Karpas-422 (cell line): ENCODE results near the gene CD82. TPM values are rescaled to one million over a fixed set of nuclear protein-coding genes. Genes with fewer than 3 reads are reported as not detected.

ENCODE experiments used
- DNase-seq: peaks from one replicate; pipeline ENCODE4 v3.0.0-alpha.2; 2015
- H2AFZ ChIP-seq: fragments of 200-600 bp; sonication (generic); 2 replicates; pipeline ENCODE4 v1.6.1; 2014; ENCODE audit warnings: antibody characterized with exemption, low read length, mixed read lengths
- H3K27ac ChIP-seq: fragments of 200-600 bp; sonication (generic); 2 replicates; pipeline ENCODE4 v1.5.1; 2014; ENCODE audit warnings: mild to moderate bottlenecking, low read length, moderate library complexity
- H3K27me3 ChIP-seq: fragments of 200-600 bp; sonication (generic); 2 replicates; pipeline ENCODE4 v1.6.1; 2014; ENCODE audit warnings: low read length, mixed read lengths
- H3K36me3 ChIP-seq: fragments of 200-600 bp; sonication (generic); 2 replicates; pipeline ENCODE4 v1.6.1; 2014; ENCODE audit warnings: low read length, mixed read lengths; ENCODE audit not compliant: insufficient read depth
- H3K4me1 ChIP-seq: fragments of 200-600 bp; sonication (generic); 2 replicates; pipeline ENCODE4 v1.6.1; 2014; ENCODE audit warnings: mild to moderate bottlenecking, low read length, mixed read lengths
- H3K4me2 ChIP-seq: fragments of 200-600 bp; sonication (generic); 2 replicates; pipeline ENCODE4 v1.6.1; 2014; ENCODE audit warnings: low read length, low read depth, mild to moderate bottlenecking; ENCODE audit not compliant: poor library complexity, severe bottlenecking
- H3K4me3 ChIP-seq: fragments of 200-600 bp; sonication (generic); 2 replicates; pipeline ENCODE4 v1.5.1; 2014; ENCODE audit warnings: mild to moderate bottlenecking, antibody characterized with exemption, low read length, mixed read lengths
- H3K79me2 ChIP-seq: fragments of 200-600 bp; sonication (generic); 2 replicates; pipeline ENCODE4 v1.6.1; 2014; ENCODE audit warnings: mild to moderate bottlenecking, low read length, mixed read lengths
- H3K9ac ChIP-seq: fragments of 200-600 bp; sonication (generic); 2 replicates; pipeline ENCODE4 v1.6.0; 2014; ENCODE audit warnings: low read length
- H3K9me2 ChIP-seq: fragments of 200-600 bp; sonication (generic), shearing (Covaris generic); replicated peaks from 2 replicates; pipeline ENCODE4 v1.6.0; 2014; ENCODE audit warnings: mild to moderate bottlenecking, low read length, moderate library complexity; ENCODE audit not compliant: insufficient read depth
- H3K9me3 ChIP-seq: fragments of 300-700, 200-600 bp; sonication (generic); 2 replicates; pipeline ENCODE4 v1.6.1; 2014; ENCODE audit warnings: low read length, mixed read lengths
- H4K20me1 ChIP-seq: fragments of 200-600 bp; sonication (generic); 2 replicates; pipeline ENCODE4 v1.6.1; 2014; ENCODE audit warnings: mild to moderate bottlenecking, antibody characterized with exemption, low read length, low read depth; ENCODE audit not compliant: insufficient read depth
- total RNA-seq: library from RNA; depleted of rRNA; stranded (reverse); fragments of >200 nt; shearing (Covaris generic); gene quantifications from 2 replicates; pipeline ENCODE4 v1.2.3, GENCODE V29; 2014; ENCODE audit warnings: low replicate concordance

Gene CD82
- total RNA-seq, 1 experiment from 2014 or later: 22.2 TPM

DNA sequence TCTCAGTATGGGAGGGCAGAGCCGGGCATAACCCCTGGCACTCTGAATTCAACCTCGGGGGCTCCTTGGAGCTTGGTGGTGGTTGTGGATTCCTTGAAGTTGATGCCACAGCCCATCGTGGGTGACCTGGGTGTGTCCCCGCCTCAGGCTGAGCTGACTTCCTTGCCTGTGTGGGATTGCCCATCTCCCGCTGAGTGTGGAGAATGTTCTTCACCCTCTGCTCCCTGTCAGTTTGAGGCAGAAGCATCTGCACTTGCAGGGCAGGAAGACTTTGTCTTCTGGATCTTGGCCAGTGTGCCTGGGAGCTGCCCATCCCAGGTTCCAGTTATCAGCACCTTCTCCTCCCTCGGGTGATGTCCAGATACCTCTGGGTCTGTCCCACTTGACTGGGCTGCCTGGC, 25.3 kb downstream of the CD82 start:
- H3K27me3 ChIP-seq: no peaks in the 10 kb centered on the region
- no peaks in the 10 kb centered on the region for H4K20me1 ChIP-seq
- no peaks in the 10 kb centered on the region for H3K79me2 ChIP-seq
- H3K9me3 ChIP-seq: no peaks in the 10 kb centered on the region
- H3K4me1 ChIP-seq: peaks cover 21% of the 10 kb centered on the region
- DNase-seq: no peak
- H3K36me3 ChIP-seq: no peaks in the 10 kb centered on the region
- no peak overlapping the region for H3K4me2 ChIP-seq
- H2AFZ ChIP-seq: no peak overlapping the region
- H3K9me2 ChIP-seq: no peaks in the 10 kb centered on the region
- H3K27ac ChIP-seq: 0 out of 2 replicates have a peak overlapping the region, but pooled peaks have one; percentile 8
- H3K9ac ChIP-seq: no peak overlapping the region
- H3K4me3 ChIP-seq: no peak overlapping the region

DNA sequence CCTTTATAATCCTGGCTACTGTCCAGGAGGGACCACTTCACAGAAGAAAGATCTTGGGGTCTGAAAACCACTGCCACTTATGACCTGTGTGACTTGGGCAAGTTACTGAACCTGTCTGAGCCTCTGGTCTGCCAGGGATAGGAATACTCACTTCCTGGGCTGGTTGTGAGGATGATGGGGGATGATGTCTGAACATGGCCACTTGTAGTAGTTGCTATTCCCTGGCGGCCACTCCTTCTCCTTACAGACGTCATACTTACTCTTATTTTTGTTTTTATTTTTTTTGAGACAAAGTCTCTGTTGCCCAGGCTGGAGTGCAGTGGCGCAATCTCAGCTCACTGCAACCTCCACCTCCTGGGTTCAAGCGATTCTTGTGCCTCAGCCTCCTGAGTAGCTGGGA, 26.1 kb downstream of the CD82 start:
- Histone ChIP-seq H3K4me3 (no peak overlapping the region), H4K20me1 (no peaks in the 10 kb centered on the region), H3K9me2 (no peaks in the 10 kb centered on the region), H3K27me3 (no peaks in the 10 kb centered on the region), H3K4me1 (peaks cover 29% of the 10 kb centered on the region), H3K4me2 (no peak overlapping the region), H3K79me2 (no peaks in the 10 kb centered on the region), H3K27ac (no peak overlapping the region), H2AFZ (no peak overlapping the region), H3K9ac (no peak overlapping the region), H3K9me3 (no peaks in the 10 kb centered on the region), H3K36me3 (no peaks in the 10 kb centered on the region)
- no peak for DNase-seq

DNA sequence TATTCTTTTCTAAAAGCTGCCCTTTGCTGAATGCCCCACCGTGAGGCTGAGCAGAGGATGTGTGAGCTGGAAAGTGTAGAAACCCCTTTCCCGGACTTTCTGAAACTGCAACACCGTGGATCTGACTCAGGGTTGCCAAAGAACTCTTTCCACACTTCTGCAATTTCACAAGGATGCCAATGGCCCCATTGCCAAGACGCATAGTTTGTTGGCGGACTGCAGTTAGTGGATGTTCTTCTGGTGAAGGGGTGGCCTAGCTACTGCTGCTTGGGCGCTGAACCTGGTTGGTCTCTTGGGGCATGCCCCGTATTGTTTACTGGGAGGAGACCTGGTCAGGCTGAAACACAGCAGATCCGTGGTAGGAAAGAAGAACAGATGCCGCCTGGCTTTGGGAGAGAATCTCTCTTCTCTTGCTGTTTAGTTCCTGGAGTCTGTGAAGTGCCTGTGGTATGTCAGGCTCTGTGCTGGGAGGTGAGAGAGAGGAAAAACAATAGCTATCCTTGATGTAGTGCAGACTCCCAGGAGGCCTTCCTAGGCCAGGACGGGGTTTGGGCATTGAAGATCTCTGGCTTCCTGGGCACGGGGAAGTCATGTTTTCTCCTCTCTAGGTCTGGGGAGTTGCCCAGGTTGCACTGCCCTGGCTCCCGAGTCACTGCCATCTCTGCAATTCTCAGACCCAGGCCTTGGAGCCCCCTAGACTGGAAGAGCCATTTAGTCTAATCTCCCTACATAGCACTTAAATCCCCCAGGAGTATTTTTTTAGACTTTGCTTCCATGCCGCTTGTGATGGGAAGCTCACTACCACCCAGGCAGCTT, 26.9 kb downstream of the CD82 start:
- H3K9me3 ChIP-seq: no peaks in the 10 kb centered on the region
- no peaks in the 10 kb centered on the region for H3K36me3 ChIP-seq
- H3K9ac ChIP-seq: no peak overlapping the region
- H3K27ac ChIP-seq: no peak overlapping the region
- no peak overlapping the region for H3K4me2 ChIP-seq
- no peaks in the 10 kb centered on the region for H4K20me1 ChIP-seq
- no peak for DNase-seq
- no peak overlapping the region for H3K4me3 ChIP-seq
- no peaks in the 10 kb centered on the region for H3K27me3 ChIP-seq
- no peak overlapping the region for H2AFZ ChIP-seq
- no peaks in the 10 kb centered on the region for H3K9me2 ChIP-seq
- peaks cover 37% of the 10 kb centered on the region for H3K4me1 ChIP-seq
- no peaks in the 10 kb centered on the region for H3K79me2 ChIP-seq

DNA sequence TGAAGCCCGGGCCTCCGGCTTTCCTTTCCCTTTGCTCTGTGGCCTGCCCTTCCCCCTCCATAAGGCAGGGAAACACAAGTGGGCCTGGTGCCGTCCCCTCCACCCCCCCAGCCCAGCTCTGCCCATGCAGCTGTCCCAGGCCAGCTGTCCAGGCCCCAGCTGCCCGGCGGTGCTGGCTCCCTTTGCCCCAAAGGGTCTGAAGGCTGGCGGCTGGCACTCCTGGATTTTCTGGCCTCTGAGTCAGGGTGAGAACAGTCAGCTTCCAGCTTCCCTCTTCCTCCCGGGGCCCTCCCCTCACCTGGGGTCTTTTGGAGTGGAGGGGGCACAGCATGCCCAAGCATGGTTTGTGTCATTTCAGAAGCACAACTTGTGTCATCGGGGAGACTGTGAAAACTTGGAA, 27.8 kb downstream of the CD82 start:
- no peak overlapping the region for H3K9ac ChIP-seq
- H3K4me1 ChIP-seq: peaks cover 45% of the 10 kb centered on the region
- no peaks in the 10 kb centered on the region for H3K9me2 ChIP-seq
- no peak overlapping the region for H3K4me3 ChIP-seq
- no peaks in the 10 kb centered on the region for H3K79me2 ChIP-seq
- H2AFZ ChIP-seq: no peak overlapping the region
- DNase-seq: no peak
- no peaks in the 10 kb centered on the region for H4K20me1 ChIP-seq
- no peaks in the 10 kb centered on the region for H3K36me3 ChIP-seq
- no peaks in the 10 kb centered on the region for H3K27me3 ChIP-seq
- no peak overlapping the region for H3K4me2 ChIP-seq
- no peaks in the 10 kb centered on the region for H3K9me3 ChIP-seq
- peak overlapping the region; percentile 32; the same call in 1 of the 2 replicates for H3K27ac ChIP-seq

DNA sequence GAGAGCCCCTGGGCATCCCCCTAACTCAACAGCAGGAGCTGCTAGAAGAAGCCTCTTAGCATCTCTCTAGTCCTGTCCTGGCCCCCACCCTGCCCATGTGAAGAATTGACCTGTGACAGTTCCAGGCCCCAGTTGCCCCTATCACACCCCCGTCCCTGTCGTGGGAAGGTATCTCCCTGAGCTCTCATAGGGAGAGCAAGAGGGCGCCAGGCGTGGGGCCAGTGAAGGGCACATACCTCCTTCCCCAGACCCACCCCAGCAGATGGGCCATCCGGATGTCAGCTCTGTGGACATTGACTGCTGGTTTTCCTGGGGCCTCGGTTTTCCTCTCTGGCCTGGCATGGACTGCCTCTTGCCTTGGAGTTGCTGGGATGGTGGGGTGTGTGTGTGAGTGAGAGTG, 29.5 kb downstream of the CD82 start:
- no peaks in the 10 kb centered on the region for H3K27me3 ChIP-seq
- DNase-seq: no peak
- H3K27ac ChIP-seq: no peak overlapping the region
- H3K9ac ChIP-seq: no peak overlapping the region
- no peaks in the 10 kb centered on the region for H4K20me1 ChIP-seq
- no peaks in the 10 kb centered on the region for H3K9me3 ChIP-seq
- no peak overlapping the region for H3K4me2 ChIP-seq
- H3K36me3 ChIP-seq: no peaks in the 10 kb centered on the region
- no peaks in the 10 kb centered on the region for H3K79me2 ChIP-seq
- H3K4me3 ChIP-seq: no peak overlapping the region
- no peak overlapping the region for H2AFZ ChIP-seq
- peaks cover 62% of the 10 kb centered on the region for H3K4me1 ChIP-seq
- no peaks in the 10 kb centered on the region for H3K9me2 ChIP-seq

DNA sequence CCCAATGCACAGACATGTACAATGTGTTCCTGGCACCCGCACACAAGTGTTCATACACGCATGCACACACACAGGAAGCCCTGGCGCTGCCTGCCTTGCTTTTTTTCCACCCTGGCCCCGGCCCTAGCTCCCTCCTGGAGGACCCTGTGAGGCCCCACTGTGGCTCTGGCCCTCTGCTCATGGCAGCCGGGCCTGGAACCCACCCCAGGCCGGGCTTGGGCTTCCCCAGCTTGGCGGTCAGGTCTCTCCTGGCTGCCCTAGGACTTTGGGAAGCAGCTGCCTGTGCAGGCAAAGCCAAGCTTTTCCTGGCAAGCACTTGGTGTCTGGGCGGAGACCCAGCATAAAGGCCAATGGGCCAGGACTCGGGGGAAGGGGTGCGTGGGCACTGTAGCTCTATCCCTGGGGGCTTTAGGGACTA, 30.5 kb downstream of the CD82 start:
- DNase-seq: no peak
- no peak overlapping the region for H3K4me3 ChIP-seq
- no peaks in the 10 kb centered on the region for H3K79me2 ChIP-seq
- H3K36me3 ChIP-seq: no peaks in the 10 kb centered on the region
- peak overlapping the region; percentile 75 for H3K27ac ChIP-seq
- no peaks in the 10 kb centered on the region for H3K9me3 ChIP-seq
- H2AFZ ChIP-seq: no peak overlapping the region
- H3K4me2 ChIP-seq: no peak overlapping the region
- H3K9ac ChIP-seq: peak overlapping the region; percentile 52
- no peaks in the 10 kb centered on the region for H3K27me3 ChIP-seq
- H3K4me1 ChIP-seq: peaks cover 72% of the 10 kb centered on the region
- H3K9me2 ChIP-seq: no peaks in the 10 kb centered on the region
- no peaks in the 10 kb centered on the region for H4K20me1 ChIP-seq

DNA sequence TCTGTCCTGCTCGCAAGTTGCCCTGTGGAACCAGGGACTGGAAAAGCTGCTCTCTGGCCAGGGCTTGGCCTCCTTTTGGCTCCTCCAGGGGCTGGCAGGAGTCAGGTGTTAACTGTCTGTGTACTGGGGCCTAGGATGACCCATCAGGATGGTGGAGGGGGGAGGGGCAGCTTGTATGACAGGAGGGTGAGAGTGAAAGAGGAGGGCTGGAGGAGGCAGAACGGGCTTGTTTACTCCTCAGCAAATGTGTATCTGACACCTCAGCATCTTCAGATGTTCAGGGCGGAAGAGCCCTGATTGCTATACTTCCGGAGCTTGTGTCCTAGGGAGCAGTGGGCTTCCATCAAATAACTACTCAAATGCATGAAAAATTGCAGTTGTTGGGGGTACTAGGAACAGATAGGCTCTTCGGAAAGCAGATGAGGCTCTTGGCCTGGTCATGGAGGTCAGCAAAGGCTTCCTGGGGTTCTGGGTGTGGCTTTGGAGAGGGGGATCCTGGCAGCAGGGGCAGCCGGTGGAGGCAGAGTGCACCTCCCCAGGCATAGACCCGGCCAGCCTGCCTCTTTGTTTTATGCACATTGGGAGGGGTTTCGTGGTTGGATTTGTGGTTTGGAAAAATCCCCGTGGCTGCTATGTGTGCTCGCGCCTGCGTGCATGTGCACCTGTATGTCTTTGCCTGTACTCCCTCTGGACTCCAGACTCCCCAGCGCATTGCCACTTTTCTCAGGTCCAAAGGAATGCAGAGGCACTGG, 31.2 kb downstream of the CD82 start:
- no peaks in the 10 kb centered on the region for H3K9me3 ChIP-seq
- no peaks in the 10 kb centered on the region for H4K20me1 ChIP-seq
- H3K9me2 ChIP-seq: no peaks in the 10 kb centered on the region
- H3K79me2 ChIP-seq: no peaks in the 10 kb centered on the region
- H3K4me2 ChIP-seq: peak overlapping the region; percentile 33
- H3K4me1 ChIP-seq: peaks cover 79% of the 10 kb centered on the region
- peak overlapping the region; percentile 52 for H3K9ac ChIP-seq
- peak overlapping the region; percentile 18; the same call in 1 of the 2 replicates for H2AFZ ChIP-seq
- no peaks in the 10 kb centered on the region for H3K27me3 ChIP-seq
- DNase-seq: no peak
- H3K4me3 ChIP-seq: no peak overlapping the region
- H3K36me3 ChIP-seq: no peaks in the 10 kb centered on the region
- peak overlapping the region; percentile 75 for H3K27ac ChIP-seq

DNA sequence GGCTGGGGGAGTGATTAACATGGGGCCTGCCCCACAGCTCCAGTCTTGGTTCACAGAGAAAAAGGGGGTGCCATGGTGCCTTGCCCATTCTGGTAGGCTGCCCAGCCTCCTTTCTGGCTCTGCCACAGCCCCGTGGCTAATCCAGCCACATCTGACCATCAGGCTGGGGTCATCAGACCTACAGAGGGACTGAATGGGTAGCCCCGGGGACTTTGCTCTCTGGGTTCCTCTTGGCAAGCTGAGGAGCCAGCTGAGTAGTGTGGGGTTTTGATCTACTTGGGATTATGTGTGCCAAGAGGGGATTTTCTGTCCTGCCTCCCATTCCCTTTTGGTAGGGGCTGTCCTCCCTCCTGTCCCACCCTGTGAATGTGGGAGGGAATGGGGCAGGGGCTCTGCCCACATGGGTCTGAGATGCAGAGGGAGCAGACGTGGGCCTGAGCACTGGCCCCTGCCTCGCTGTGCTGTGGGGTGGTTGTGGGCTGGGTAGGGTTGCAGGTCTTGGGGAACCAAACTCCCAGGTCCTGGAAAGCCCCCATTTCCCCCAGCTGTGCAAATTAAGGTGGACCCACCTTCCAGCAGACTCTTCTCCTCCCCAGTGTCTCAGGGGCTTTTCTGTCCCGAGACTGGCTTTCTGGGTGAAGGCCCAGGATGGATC, 32.0 kb downstream of the CD82 start:
- Histone ChIP-seq H3K36me3 (no peaks in the 10 kb centered on the region), H3K27me3 (no peaks in the 10 kb centered on the region), H3K9ac (peak overlapping the region; percentile 52), H3K4me1 (peaks cover 87% of the 10 kb centered on the region), H3K4me2 (peak overlapping the region; percentile 33), H3K27ac (peak overlapping the region; percentile 75), H4K20me1 (no peaks in the 10 kb centered on the region), H3K79me2 (no peaks in the 10 kb centered on the region), H3K4me3 (no peak overlapping the region), H3K9me2 (no peaks in the 10 kb centered on the region), H2AFZ (peak overlapping the region; percentile 18; the same call in 1 of the 2 replicates), H3K9me3 (no peaks in the 10 kb centered on the region)
- no peak for DNase-seq
